Activated T-cell treated with anti-CD3 and anti-CD28 coated beads for 24 hours (primary cell): ENCODE results near the gene VWA5B1.
"Not testable (repeated sequence)": the region's sequence is repeated elsewhere in the genome, so short reads cannot be mapped to it uniquely, and the experiment has no call there.

Experiments
- DNase-seq: peaks from one replicate; pipeline ENCODE4 v3.0.0-alpha.2; 2020; ENCODE audit warnings: low read depth

The VWA5B1 gene

GRCh38 chr1:20290624-20291597 lies at the start of gene VWA5B1:
Gene VWA5B1, plus strand, starts transcription at chr1:20290875. Its CDS starts 19,727 bp downstream, at chr1:20310602.
- no peak for DNase-seq

DNA sequence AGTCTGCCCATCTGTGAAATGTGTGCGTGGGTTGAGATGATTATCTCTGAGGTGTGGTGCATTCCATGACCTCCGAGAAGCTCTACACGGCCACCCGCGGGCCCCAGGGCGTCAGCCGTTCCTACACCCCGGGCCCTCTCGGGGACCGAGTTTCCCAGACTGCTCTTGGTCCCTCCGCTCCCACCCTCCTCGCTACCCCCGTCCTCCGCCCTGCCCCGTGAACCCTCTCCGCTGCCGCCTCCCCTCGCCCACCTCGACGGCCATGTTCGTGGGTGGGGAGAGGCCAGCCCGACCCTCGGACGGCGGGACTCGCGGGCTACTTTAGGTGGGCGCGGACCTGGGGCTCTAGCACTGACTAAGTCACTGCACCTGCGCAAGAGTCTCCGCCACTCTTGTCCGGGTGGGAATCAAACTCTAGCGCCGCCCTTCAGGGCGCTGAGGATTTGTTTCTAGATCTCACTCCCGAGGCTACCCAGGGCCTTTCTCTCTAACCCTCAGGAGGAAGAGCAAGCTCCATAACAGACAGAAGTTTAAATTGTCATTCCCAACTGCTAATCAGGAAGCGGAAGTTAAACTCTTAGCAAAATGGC lies 47.7 kb upstream of the VWA5B1 start:
- no peak for DNase-seq

DNA sequence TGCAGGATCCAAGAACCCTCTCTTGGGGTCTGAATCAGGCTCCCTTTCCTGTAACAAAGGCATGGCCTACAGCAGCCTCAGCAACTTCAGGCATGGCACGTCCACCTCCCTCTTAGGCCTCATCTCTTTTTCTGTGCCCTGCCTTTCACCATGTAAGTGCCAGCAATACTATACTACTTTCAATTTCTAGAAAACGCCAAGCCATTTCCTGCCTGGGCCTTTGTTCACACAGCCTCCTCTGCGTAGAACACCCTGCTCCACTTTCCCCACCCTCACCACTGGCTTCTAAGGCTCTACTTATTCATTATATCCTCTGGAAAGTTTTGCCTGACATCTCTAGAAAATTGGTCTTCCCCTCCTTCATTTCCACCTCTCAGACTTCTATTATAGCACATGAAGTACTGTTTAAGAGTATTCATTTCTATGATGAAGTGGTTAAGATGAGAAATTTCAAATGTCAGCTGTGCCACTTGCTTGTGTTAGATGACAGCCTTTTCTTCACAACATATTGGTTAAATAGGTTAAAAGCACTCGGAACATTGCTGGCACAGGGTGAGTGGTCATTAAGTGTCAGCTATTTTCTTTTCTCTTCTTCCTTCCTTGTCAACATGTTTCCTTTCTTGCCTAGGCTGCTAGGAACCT lies 41.6 kb upstream of the VWA5B1 start:
- peak; percentile 7 for DNase-seq

DNA sequence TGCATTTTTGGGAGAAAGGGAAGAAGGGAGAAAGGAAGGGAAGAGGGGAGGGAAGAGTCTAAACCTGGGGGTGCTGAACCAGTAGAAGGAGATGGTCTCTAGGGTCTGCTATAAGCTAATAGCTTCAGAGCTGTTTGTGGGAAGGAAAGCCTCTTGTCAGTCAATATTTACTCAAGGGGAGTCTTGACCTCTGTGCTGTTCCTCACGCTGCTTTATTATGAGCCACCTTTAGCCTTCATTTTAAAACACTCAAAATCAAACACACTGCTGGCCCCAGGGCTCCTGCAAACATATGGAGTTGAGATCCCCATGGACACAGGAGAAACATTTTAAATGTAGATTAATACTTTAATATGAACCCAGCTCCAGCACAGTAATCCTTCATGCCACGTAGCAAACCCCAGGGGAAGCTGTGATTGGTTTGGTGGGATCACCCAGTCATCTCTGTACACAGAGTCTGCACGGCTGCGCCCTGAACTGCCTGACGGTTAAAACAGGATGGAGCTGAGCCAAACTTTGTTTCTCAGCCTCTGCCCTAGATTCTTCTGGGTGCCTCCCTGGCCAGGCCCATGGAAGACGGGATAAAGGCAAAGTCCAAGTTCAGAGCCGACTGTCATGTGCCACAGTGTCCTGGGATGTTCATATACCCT lies 40.2 kb upstream of the VWA5B1 start:
- DNase-seq = no peak

GRCh38 chr1:20252587-20252986 lies 38.1 kb upstream of the VWA5B1 start:
- DNase-seq = no peak

DNA sequence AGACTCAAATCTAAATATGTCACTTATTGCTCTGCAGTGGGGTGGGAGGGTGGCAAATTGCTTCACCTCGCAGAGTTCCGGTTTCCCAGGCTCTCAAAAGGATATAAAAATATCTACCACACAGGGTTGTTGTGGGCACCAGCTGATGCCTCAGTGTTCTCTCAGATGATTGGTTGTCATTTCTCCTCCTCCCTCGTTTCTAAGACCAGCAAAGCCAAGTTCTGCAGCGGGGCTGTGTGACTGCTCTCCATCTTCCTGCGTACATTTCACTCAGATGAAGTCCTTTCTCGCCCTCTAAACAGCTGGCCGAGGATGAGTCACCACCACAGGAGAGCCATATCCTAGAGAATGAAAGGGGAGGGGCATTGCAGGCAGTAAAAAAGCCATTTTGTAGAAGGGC lies 35.0 kb upstream of the VWA5B1 start:
- no peak for DNase-seq

DNA sequence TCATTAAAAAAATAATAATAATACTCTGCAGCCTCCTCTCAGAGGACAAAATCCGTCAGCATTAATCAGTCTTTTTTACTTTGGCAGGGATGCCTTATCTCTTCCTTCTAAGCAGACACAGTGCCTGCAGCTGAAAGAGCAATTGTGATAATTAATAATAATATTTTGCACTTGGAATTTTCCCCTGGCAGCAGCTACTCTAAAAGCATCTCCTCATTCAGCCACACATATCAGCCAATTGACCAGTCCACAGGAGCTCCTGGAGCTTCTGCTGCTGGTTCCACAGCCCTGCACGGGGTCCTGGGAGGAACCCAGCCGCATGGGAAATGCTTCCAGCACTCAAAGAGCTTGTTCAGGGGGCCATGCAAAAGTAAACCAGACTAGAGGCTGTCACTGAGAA lies 31.0 kb upstream of the VWA5B1 start:
- no peak for DNase-seq

GRCh38 chr1:20261095-20261494 lies 29.6 kb upstream of the VWA5B1 start:
- DNase-seq = no peak

GRCh38 chr1:20262810-20263534 lies 27.7 kb upstream of the VWA5B1 start:
- DNase-seq = no peak

DNA sequence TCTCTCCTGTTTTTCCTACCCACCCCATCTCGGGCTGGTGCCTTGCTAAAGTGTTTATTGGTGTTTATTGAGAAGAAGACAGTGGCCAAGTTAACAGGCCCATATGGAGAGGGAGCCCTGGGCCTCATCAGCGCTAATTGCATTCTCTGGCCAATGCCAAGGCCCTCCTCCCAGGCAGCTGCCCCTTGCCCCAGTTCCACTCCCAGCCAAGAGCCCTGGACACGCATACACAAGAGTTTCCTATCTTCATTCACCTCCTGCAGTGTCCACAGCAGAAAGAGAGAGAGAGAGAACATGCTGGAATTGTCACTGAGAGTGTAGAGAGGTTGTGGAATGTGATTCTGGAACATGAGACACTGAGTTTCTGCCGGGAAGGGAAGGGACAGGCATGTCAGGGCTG lies 25.4 kb upstream of the VWA5B1 start:
- no peak for DNase-seq

- DNase-seq = no peak
Measured at GRCh38 chr1:20266141-20266540, 24.5 kb upstream of the VWA5B1 start.

GRCh38 chr1:20266642-20267041 lies 24.0 kb upstream of the VWA5B1 start:
- no peak for DNase-seq

DNA sequence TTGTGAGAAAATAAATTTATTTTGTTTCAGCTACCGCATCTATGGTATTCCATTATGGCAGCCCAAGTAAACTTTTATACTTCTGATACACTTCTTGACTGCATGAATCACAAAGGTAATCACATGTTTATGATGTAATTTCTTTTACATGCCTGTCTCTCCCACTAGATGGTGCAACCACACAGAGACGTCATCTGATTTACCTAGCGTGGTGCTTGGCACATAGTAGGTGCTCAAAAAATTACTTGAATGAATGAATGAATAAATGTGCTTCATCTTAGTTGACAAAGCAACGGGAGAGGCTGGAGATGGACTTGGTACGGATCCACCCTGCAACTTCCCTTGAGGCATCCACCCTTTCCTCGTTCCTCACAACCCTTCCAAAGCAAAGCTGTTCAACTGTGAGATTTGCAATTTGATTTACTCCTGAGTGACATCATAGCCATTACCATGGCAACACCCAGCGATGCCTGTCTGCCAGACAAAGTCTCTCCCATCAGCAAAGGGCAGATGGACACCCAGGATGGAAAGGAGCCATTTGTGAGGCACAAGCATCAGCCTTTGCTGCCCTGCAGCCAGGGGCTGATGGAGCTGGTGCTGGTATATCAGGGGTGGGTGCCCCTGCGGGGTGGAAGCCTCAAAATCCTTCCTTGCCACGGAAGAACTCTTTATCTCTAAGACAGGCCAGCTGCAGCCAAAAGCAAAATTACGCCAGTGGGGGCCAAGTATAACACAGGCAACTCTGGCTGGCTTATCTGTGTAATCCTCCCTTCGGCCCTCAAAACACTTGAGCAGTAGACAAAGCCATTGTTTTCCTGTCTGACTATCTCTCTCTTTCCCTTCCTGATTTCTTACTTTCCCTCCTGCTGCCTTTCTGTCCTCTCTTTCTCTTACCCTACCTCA lies 18.9 kb upstream of the VWA5B1 start:
- DNase-seq = no peak

- not testable (repeated sequence) for DNase-seq
Measured at GRCh38 chr1:20273716-20274115, 17.0 kb upstream of the VWA5B1 start.

- no peak for DNase-seq
Measured at GRCh38 chr1:20275319-20275925, 15.3 kb upstream of the VWA5B1 start.

GRCh38 chr1:20276485-20277159 lies 14.1 kb upstream of the VWA5B1 start:
- no peak for DNase-seq

GRCh38 chr1:20278692-20279130 lies 12.0 kb upstream of the VWA5B1 start:
- DNase-seq = no peak

GRCh38 chr1:20279509-20279908 lies 11.2 kb upstream of the VWA5B1 start:
- DNase-seq = no peak

DNA sequence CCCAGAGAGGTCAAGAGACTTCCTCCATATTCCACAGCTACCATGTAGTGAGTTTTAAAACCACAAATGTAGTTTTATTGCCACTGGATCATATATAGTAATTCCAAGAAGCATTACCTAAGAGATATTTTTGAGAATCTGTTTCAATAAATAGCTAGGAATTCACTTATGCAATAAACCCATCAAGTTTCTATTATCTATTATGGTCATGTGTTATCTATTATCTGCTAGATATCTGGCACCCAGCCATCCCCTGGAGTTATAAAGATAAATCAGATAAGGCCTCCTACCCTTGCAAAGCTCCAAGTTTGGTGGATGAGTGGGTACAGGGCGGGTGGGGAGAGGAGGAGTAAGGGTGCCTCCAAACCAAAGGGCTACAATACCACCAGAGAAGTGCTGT lies 10.3 kb upstream of the VWA5B1 start:
- no peak for DNase-seq

- no peak for DNase-seq
Measured at GRCh38 chr1:20280906-20281305, 9.8 kb upstream of the VWA5B1 start.
